ENCODE measurements around the gene SHISA7. TPM values are rescaled to one million over a fixed set of nuclear protein-coding genes. Genes with fewer than 3 reads are reported as not detected.

Gene SHISA7
- total RNA-seq, 2 donors from 2014 or later: not detected

GRCh38 chr19:55465460-55466240 is 22.6 kb upstream of the SHISA7 start:
- H3K27me3 ChIP-seq (ENCODE audit: control insufficient read depth, insufficient read depth, low read length, poor library complexity, severe bottlenecking): no peaks in the 10 kb centered on the region
- WGBS, 2 experiments (ENCODE audit: insufficient coverage in 1 of 2, insufficient read length in 1 of 2): 82 to 89% methylated on average over 7 to 11 of the region's 11 CpGs
- Mint-ChIP-seq H3K27ac (no peak overlapping the region), H3K4me3 (no peak overlapping the region), H3K4me1 (peaks cover 10% of the 10 kb centered on the region), H3K9me3 (no peaks in the 10 kb centered on the region), H3K27me3 (ENCODE audit: insufficient read depth) (peaks cover 38% of the 10 kb centered on the region), H3K36me3 (ENCODE audit: low read depth) (no peaks in the 10 kb centered on the region)
- H3K27ac ChIP-seq (ENCODE audit: low read depth, low read length): no peak overlapping the region
- DNase-seq: peak; percentile 53
- no peaks in the 10 kb centered on the region for H3K9me3 ChIP-seq (ENCODE audit: control insufficient read depth, low read length)
- H3K4me3 ChIP-seq (ENCODE audit: low read length): no peak overlapping the region
- H3K9ac ChIP-seq (ENCODE audit: extremely low read depth, low read length, poor library complexity, severe bottlenecking): no peak overlapping the region
- no peak for TF ChIP-seq CTCF (conservative IDR thresholded peaks at IDR 0.05)
- no peaks in the 10 kb centered on the region for H3K4me1 ChIP-seq (ENCODE audit: control insufficient read depth, insufficient read depth, low read length)
- H3K36me3 ChIP-seq (ENCODE audit: control insufficient read depth, insufficient read depth, low read length): no peaks in the 10 kb centered on the region

- Histone ChIP-seq H3K27ac (ENCODE audit: low read depth, low read length) (no peak within 1 kb of the TSS), H3K27me3 (ENCODE audit: control insufficient read depth, insufficient read depth, low read length, poor library complexity, severe bottlenecking) (no peaks in the 10 kb centered on the region), H3K9me3 (ENCODE audit: control insufficient read depth, low read length) (no peaks in the 10 kb centered on the region), H3K4me3 (ENCODE audit: low read length) (no peak within 1 kb of the TSS), H3K36me3 (ENCODE audit: control insufficient read depth, insufficient read depth, low read length) (no peaks in the 10 kb centered on the region), H3K4me1 (ENCODE audit: control insufficient read depth, insufficient read depth, low read length) (peaks cover 4% of the 10 kb centered on the region), H3K9ac (ENCODE audit: extremely low read depth, low read length, poor library complexity, severe bottlenecking) (no peak within 1 kb of the TSS)
- Mint-ChIP-seq H3K4me3 (peak within 1 kb of the TSS; percentile 42), H3K4me1 (peaks cover 18% of the 10 kb centered on the region), H3K27ac (no peak within 1 kb of the TSS), H3K36me3 (ENCODE audit: low read depth) (no peaks in the 10 kb centered on the region), H3K27me3 (ENCODE audit: insufficient read depth) (peaks cover 38% of the 10 kb centered on the region), H3K9me3 (no peaks in the 10 kb centered on the region)
- no peak for TF ChIP-seq CTCF (conservative IDR thresholded peaks at IDR 0.05)
- WGBS, 2 experiments (ENCODE audit: insufficient coverage in 1 of 2, insufficient read length in 1 of 2): 42 to 43% methylated on average over 3 to 14 of the region's 14 CpGs
- DNase-seq: peak; percentile 89
Observed at GRCh38 chr19:55464662-55465054, 21.6 kb upstream of the SHISA7 start, which contains the start of gene C19orf85. C19orf85 (minus strand) TSS chr19:55464751; CDS start chr19:55464554, 197 bp downstream.

GRCh38 chr19:55464039-55464661 is 21.1 kb upstream of the SHISA7 start:
- Histone ChIP-seq H3K27me3 (ENCODE audit: control insufficient read depth, insufficient read depth, low read length, poor library complexity, severe bottlenecking) (no peaks in the 10 kb centered on the region), H3K9ac (ENCODE audit: extremely low read depth, low read length, poor library complexity, severe bottlenecking) (no peak overlapping the region), H3K4me1 (ENCODE audit: control insufficient read depth, insufficient read depth, low read length) (peaks cover 4% of the 10 kb centered on the region), H3K4me3 (ENCODE audit: low read length) (no peak overlapping the region), H3K9me3 (ENCODE audit: control insufficient read depth, low read length) (no peaks in the 10 kb centered on the region), H3K27ac (ENCODE audit: low read depth, low read length) (no peak overlapping the region), H3K36me3 (ENCODE audit: control insufficient read depth, insufficient read depth, low read length) (no peaks in the 10 kb centered on the region)
- WGBS, 2 experiments (ENCODE audit: insufficient coverage in 1 of 2, insufficient read length in 1 of 2): 76 to 78% methylated on average over 15 to 23 of the region's 23 CpGs
- Mint-ChIP-seq H3K4me3 (peak overlapping the region; percentile 42), H3K4me1 (peaks cover 18% of the 10 kb centered on the region), H3K36me3 (ENCODE audit: low read depth) (no peaks in the 10 kb centered on the region), H3K27me3 (ENCODE audit: insufficient read depth) (peaks cover 38% of the 10 kb centered on the region), H3K27ac (no peak overlapping the region), H3K9me3 (no peaks in the 10 kb centered on the region)
- peak; percentile 56 for DNase-seq
- no peak for TF ChIP-seq CTCF (conservative IDR thresholded peaks at IDR 0.05)

Data from endodermal cell (in vitro differentiated cells).